Inflammatory macrophage (primary cell): Measurements from ENCODE around the gene HERPUD2.

ENCODE experiments used
- DNase-seq, 2 donors: peaks; one replicate each; pipeline ENCODE4 v3.0.0-alpha.2; 2020 to 2022
- total RNA-seq, 18 experiments: gene quantifications; one replicate each; lab custom pipeline; 2026; ENCODE audit warnings: mixed read lengths in 6 of 18, inconsistent platforms in 2 of 18; lab: John Stamatoyannopoulos, UW

The HERPUD2 gene
- total RNA-seq, result 21.9 to 60.5 (median 30.9) reads per million in 18 experiments

DNA sequence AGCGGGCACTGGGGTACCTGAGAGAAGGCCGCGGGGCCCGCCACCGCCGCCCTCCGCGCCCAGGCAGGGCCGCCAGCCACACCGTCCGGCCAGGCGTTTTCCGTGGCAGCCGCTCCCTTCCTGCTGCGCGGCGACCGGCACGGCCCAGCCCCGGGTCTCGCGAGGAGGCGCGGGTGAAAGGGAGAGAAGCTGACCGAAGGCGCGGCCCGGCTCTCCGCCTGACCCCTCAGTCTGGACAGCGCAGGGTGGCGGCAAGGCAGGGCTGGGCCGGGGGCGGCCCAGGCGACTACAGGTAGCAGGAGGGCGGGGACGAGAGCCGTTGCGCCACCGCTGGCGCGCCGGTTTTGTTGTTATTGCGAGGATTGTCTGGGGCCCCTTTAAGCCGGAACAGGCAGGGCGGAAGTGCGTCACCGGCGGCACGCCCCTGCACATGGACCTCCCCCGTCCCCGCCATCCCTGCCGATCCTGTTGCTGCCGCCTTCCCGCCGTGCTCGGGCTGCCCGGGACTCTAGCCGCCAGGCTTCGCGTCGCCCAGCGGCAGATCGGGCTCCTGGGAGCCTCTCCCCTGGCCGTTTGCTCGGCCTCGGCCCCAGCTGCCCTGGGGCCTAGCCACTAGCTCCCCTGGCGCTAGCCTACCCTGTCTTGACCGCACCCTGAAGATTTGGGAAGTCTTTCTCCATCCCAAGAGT is at the start of gene HERPUD2:
HERPUD2 (minus strand) TSS at position 352 of the 689 bp plus-strand sequence. CDS start 805 bp downstream, outside the sequence.
- peak; percentile 91 to 92 for DNase-seq

GRCh38 chr7:35738889-35739288 is 44.0 kb upstream of the HERPUD2 start:
- no peak for DNase-seq

DNA sequence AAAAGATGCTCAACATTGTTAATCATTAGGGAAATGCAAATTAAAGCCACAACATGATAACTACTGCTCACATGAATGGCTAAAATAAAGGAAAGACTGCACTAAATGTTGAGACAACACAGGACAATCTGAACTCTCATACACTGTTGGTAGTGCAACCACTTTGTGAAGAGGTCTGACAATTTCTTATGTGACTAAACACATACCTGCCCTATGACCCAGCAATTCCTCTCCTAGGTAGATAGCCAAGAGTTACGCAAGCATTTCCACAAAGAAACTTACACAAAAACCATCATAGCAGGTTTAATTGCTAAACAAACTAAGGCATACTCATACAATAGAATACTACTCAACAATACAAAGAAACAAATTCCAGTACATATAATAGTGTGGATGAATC is 41.8 kb upstream of the HERPUD2 start:
- DNase-seq, result no peak

DNA sequence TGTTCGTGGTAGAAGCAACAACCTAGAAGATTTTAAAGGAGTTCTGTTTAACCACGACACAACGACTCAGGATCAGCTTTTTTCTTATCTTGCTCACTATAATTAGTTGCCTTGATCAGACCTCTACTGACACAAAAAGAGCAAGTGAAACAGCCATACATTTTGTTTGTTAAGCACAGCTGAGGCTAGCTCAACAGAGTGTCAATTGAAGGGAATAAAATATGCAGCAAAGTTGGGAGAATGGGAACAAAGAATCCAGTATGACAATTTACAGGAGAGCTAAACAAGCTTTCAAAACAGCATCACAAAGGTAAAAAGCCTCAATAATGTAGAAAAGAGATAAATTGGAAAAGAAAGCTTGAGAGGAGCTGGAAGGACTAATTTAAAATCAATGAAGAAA is 40.5 kb upstream of the HERPUD2 start:
- DNase-seq, result no peak

DNA sequence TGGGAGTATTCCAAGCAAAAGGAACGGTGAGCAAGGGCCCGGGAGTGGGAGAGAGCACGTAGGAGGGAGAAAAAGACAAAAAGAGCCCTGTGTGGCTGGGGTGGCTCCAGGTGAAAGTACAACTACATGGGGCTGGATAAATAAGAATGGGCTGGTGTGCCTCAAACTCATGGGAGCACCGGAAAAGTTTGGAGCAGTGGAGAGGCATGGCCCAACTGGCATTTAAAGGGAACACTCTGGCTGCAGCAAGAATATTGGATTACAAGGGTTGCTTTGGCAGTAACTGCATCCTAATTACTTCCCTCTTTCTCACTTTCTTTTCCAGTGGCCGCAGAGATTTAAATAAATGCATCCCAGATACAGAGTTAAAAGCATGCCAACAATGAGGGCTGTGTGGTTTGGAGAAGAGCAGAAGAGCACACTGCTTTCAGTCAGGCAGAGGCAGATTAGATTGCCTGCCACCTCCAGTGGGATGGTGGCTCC is 39.1 kb upstream of the HERPUD2 start:
- DNase-seq, result no peak

DNA sequence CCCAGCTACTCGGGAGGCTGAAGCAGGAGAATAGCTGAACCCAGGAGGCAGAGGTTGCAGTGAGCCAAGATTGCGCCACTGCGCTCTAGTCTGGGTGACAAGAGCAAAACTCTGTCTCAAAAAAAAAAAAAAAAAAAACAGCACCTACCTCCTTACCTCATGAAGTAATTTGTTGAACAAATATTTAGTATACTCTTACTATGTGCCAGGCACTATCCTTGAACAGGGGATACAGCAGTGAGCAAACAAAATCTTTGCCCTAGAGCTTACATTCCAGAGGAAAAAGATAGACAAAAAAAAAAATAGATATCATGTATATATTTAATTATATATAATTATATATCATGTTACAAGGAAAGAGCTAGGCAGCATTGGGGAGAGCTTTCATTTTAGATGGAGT is 36.4 kb upstream of the HERPUD2 start:
- no peak for DNase-seq

GRCh38 chr7:35729061-35729783 is 34.3 kb upstream of the HERPUD2 start:
- DNase-seq, result peak; percentile 77 to 81

DNA sequence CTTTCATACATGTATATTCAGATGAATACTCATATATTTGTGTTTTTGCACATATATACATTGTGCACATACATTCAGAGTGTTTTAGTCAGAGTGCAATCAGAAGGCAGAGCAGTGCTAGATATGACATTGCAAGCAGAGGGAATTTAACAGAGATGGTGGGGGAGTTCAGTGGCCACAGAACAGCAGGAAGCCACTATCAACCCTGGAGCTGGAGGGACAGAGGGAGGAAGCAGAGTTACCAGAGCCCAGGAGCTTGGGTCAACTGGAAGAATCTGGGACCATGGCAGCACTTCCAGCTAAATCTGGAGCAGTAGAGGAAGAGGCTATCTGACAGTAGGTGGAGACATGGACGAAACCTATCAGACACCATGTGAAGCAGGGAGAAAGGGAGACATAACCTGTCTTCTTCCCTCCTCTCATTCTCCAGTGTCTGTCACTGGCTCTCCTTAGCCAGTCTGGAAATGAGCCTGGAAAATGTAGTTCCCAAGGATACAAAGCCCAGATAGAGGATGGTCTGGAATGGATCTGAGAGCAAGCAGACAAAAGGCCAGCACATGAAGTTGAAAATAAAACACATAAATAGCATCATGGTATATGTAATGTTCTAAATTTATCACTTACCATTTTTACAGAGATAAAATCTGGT is 33.6 kb upstream of the HERPUD2 start:
- peak in 1 of 2 donors; percentile 13 for DNase-seq

DNA sequence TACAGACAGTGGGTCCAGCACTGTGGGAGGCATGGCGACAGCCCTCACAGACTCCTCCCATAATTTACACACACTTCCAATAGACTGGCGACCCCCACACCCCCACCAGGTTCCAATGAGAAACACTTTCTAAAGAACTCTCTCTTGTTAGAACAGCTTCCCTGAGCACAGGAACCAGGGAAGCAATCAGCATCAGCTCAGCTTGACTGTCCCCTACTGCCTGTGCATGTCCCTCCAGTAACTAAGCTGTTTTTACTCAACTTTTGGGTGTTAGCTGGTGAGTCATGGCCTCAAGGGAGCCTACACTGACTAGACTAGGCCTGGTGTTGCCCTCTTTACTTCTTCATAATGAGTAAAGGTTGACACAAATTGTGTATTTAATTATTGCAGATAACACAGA is 32.6 kb upstream of the HERPUD2 start:
- peak; percentile 83 to 90 for DNase-seq

DNA sequence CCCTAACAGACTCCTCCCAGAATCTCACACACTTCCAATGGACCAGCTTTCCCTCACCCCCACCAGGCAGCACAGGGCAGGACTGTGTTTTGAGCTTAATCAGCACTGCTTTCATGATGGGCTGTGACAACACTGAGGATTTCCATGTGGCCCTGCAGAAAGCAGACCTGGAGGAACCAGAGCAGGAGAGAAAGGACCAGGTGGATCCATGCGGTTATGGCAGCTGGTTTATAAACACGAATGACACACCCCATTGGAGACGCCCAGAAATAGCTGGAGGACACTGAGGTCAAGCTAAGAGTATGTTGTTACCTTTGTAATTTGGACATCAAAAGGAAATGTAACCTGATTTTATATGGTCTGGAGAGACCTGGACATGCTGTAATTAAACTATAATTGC is 31.7 kb upstream of the HERPUD2 start:
- DNase-seq, result no peak

DNA sequence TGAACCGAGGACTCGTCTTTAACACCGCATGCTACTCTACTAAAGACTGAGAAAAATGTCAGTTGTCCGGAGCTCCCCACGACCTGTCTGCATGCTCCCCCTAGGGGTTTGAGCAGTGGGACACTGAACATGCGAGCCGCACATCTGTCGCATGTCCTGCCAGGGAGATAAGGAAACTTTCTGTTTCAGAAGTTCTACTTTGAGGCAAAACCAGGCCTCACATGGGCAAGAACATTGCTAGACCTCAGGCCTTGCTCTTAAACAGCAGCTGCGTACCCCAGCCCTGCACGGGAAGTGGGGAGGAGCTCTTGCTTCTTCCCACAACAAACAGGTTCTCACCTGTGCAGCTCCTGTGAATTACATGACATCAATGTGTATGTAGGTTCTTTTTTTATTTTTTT is 30.3 kb upstream of the HERPUD2 start:
- DNase-seq, result no peak

DNA sequence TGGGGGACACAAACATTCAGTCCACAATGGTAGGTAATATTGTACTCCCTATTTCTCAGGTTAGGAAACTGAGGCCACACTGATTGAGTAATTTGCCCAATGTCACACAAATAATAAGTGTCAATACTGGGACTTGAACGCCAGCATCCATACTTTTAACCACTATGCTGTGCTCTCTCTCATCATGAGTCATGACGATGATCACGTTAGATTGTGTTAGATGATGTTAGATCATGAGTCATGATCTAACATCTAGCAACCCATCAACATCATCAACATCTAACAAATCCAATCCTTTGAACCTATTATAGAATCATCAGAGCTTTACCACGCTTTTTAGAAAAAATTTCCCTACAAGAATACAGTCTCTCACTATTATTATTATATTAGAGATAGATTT is 28.1 kb upstream of the HERPUD2 start:
- no peak for DNase-seq

GRCh38 chr7:35722054-35722849 is 27.3 kb upstream of the HERPUD2 start:
- no peak for DNase-seq

GRCh38 chr7:35721288-35721687 is 26.4 kb upstream of the HERPUD2 start:
- no peak for DNase-seq

DNA sequence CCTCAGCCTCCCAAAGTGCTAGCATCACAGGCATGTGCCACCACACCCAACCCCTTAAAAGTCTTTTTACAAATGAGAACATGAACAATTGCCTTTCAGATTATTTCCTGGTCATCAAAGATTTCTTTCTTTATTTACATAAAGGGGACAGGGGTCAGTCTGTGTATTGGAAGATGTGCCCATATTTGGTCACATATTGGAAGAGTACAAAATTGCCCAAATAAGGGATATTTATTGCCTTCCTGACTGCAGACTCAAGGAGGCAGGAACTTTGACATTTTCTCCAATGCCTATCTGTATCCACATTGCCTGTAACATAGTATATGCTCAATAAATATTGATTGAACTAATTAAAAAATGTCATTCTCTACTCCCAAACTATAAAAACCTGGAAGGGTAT is 25.9 kb upstream of the HERPUD2 start:
- no peak for DNase-seq

DNA sequence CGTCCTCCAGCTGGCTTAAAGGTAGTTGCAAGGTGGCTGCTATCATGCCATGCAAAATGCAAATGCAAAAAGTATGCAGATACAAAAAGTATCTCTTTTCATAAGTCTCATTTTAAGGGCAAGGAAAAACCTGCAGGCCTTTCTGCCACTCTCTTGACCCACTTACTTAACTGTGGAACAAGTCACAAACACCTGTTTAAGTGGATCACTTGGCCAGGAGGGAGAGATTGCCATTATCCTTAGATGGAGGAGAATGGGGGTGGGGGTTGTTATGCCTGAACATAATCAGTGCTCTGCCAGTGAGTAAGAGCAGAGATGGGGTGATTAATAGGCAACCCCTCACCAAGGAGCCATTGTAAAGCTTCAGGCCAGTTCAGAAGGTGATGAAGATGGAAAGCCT is 25.1 kb upstream of the HERPUD2 start:
- DNase-seq, result no peak

DNA sequence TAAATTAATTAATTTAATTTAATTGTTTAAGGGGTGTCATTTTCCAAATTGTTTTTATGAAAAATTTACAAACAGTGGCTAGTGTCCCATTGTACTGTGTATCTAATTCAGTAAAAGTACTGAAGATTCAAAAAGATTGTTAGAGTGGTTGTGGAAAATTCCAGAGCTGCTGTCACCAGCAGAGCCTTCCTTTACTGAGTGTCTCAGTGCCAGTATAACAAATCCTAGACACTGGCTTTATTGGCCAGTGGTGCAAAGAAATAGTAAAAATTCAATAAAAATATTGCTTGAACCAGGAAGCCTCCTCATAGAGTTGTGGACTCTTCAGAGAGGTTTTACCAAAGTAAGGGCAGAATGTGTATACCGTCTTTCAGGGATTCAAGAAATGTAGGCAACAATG is 23.1 kb upstream of the HERPUD2 start:
- DNase-seq, result no peak

- no peak for DNase-seq
These were observed 22.6 kb upstream of the HERPUD2 start for GRCh38 chr7:35717516-35717915.

- no peak for DNase-seq
These were observed 22.1 kb upstream of the HERPUD2 start for GRCh38 chr7:35717013-35717412.

GRCh38 chr7:35716038-35716803 is 21.3 kb upstream of the HERPUD2 start:
- DNase-seq, result no peak

- DNase-seq, result no peak
These were observed 19.9 kb upstream of the HERPUD2 start for GRCh38 chr7:35714862-35715261.

GRCh38 chr7:35714407-35714806 is 19.5 kb upstream of the HERPUD2 start:
- DNase-seq, result no peak
